ENCODE data around the gene EYS.
"Not testable (repeated sequence)": the region's sequence is repeated elsewhere in the genome, so short reads cannot be mapped to it uniquely, and the experiment has no call there.

Gene EYS

GRCh38 chr6:63844287-63844686, 1862.7 kb downstream of the EYS start:
- no peak overlapping the region for H3K4me3 ChIP-seq (ENCODE audit: low read length)
- no peak overlapping the region for H3K4me2 ChIP-seq (ENCODE audit: low read length)
- H3K9ac ChIP-seq (ENCODE audit: low read depth, low read length) = no peak overlapping the region
- H3K27me3 ChIP-seq (ENCODE audit: control insufficient read depth, insufficient read depth, low read length) = no peaks in the 10 kb centered on the region
- peaks cover 42% of the 10 kb centered on the region for H3K4me1 ChIP-seq (ENCODE audit: control insufficient read depth, insufficient read depth, low read length)
- no peaks in the 10 kb centered on the region for H3K36me3 ChIP-seq (ENCODE audit: insufficient read depth, low read length)
- no peaks in the 10 kb centered on the region for H3K9me3 ChIP-seq (replicated peaks; ENCODE audit: low read length)

- Histone ChIP-seq H3K27me3 (ENCODE audit: control insufficient read depth, insufficient read depth, low read length) (peaks cover 7% of the 10 kb centered on the region), H3K36me3 (ENCODE audit: insufficient read depth, low read length) (no peaks in the 10 kb centered on the region), H3K9ac (ENCODE audit: low read depth, low read length) (no peak overlapping the region), H3K4me3 (ENCODE audit: low read length) (no peak overlapping the region), H3K4me2 (ENCODE audit: low read length) (no peak overlapping the region), H3K9me3 (replicated peaks; ENCODE audit: low read length) (no peaks in the 10 kb centered on the region), H3K4me1 (ENCODE audit: control insufficient read depth, insufficient read depth, low read length) (peaks cover 7% of the 10 kb centered on the region)
These were observed 1867.5 kb downstream of the EYS start for GRCh38 chr6:63839485-63839884.

DNA sequence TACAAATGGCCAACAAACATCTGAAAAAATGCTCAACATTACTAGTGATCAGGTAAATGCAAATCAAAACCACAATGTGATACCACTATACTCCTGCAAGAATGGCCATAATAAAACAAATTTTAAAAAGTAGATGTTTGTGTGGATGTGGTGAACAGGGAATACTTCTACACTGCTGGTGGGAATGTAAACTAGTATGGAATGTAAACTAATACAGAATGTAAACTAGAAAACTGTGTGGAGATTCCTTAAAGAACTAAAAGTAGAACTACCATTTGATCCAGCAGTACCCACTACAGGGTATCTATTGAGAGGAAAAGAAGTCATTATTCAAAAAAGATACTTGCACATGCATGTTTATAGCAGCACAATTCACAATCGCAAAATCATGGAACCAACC, 1878.3 kb downstream of the EYS start:
- not testable (repeated sequence) for H3K9me3 ChIP-seq (replicated peaks; ENCODE audit: low read length); H3K4me3 ChIP-seq (ENCODE audit: low read length); H3K4me1 ChIP-seq (ENCODE audit: control insufficient read depth, insufficient read depth, low read length); H3K4me2 ChIP-seq (ENCODE audit: low read length); H3K36me3 ChIP-seq (ENCODE audit: insufficient read depth, low read length); H3K9ac ChIP-seq (ENCODE audit: low read depth, low read length); H3K27me3 ChIP-seq (ENCODE audit: control insufficient read depth, insufficient read depth, low read length)

DNA sequence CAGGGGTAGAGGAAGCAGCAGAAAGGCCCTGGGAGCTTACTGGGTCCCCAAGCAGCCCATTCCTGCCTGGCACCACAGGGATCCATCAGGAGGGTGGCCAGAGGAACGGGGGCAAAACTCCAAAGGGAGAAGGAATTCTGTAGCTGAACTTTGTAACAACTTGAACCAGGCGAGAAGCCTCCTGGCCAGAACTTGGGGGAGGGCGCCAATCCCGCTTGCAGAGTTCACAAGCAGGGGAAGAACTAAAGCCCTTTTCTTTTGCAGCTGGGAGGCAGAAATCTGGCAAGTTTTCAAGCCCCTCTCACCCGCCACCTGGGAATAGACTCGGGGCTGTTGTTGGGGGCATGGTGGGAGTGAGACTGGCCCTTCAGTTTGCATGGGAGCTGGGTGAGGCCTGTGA, 1882.3 kb downstream of the EYS start:
- no peaks in the 10 kb centered on the region for H3K4me1 ChIP-seq (ENCODE audit: control insufficient read depth, insufficient read depth, low read length)

GRCh38 chr6:63821442-63821841, 1885.6 kb downstream of the EYS start:
- no peaks in the 10 kb centered on the region for H3K36me3 ChIP-seq (ENCODE audit: insufficient read depth, low read length)
- no peak overlapping the region for H3K9ac ChIP-seq (ENCODE audit: low read depth, low read length)
- no peaks in the 10 kb centered on the region for H3K4me1 ChIP-seq (ENCODE audit: control insufficient read depth, insufficient read depth, low read length)
- no peaks in the 10 kb centered on the region for H3K27me3 ChIP-seq (ENCODE audit: control insufficient read depth, insufficient read depth, low read length)
- no peak overlapping the region for H3K4me2 ChIP-seq (ENCODE audit: low read length)
- H3K4me3 ChIP-seq (ENCODE audit: low read length) = no peak overlapping the region
- H3K9me3 ChIP-seq (replicated peaks; ENCODE audit: low read length) = no peaks in the 10 kb centered on the region

More for the DNA sequence above, 1882.3 kb downstream of the EYS start:
- Histone ChIP-seq H3K9ac (ENCODE audit: low read depth, low read length) (no peak overlapping the region), H3K9me3 (replicated peaks; ENCODE audit: low read length) (no peaks in the 10 kb centered on the region), H3K27me3 (ENCODE audit: control insufficient read depth, insufficient read depth, low read length) (no peaks in the 10 kb centered on the region), H3K4me2 (ENCODE audit: low read length) (no peak overlapping the region), H3K4me3 (ENCODE audit: low read length) (no peak overlapping the region), H3K36me3 (ENCODE audit: insufficient read depth, low read length) (no peaks in the 10 kb centered on the region)

GRCh38 chr6:63819831-63820230, 1887.2 kb downstream of the EYS start:
- Histone ChIP-seq H3K4me1 (ENCODE audit: control insufficient read depth, insufficient read depth, low read length) (no peaks in the 10 kb centered on the region), H3K9me3 (replicated peaks; ENCODE audit: low read length) (no peaks in the 10 kb centered on the region), H3K9ac (ENCODE audit: low read depth, low read length) (no peak overlapping the region), H3K36me3 (ENCODE audit: insufficient read depth, low read length) (no peaks in the 10 kb centered on the region), H3K27me3 (ENCODE audit: control insufficient read depth, insufficient read depth, low read length) (no peaks in the 10 kb centered on the region), H3K4me2 (ENCODE audit: low read length) (no peak overlapping the region), H3K4me3 (ENCODE audit: low read length) (no peak overlapping the region)

GRCh38 chr6:63817492-63818050, 1889.5 kb downstream of the EYS start:
- no peak overlapping the region for H3K9ac ChIP-seq (ENCODE audit: low read depth, low read length)
- no peak overlapping the region for H3K4me2 ChIP-seq (ENCODE audit: low read length)
- H3K27me3 ChIP-seq (ENCODE audit: control insufficient read depth, insufficient read depth, low read length) = no peaks in the 10 kb centered on the region
- H3K4me3 ChIP-seq (ENCODE audit: low read length) = no peak overlapping the region
- H3K9me3 ChIP-seq (replicated peaks; ENCODE audit: low read length) = no peaks in the 10 kb centered on the region
- no peaks in the 10 kb centered on the region for H3K4me1 ChIP-seq (ENCODE audit: control insufficient read depth, insufficient read depth, low read length)
- no peaks in the 10 kb centered on the region for H3K36me3 ChIP-seq (ENCODE audit: insufficient read depth, low read length)

GRCh38 chr6:63816982-63817436, 1890.0 kb downstream of the EYS start:
- no peaks in the 10 kb centered on the region for H3K36me3 ChIP-seq (ENCODE audit: insufficient read depth, low read length)
- no peak overlapping the region for H3K4me3 ChIP-seq (ENCODE audit: low read length)
- no peaks in the 10 kb centered on the region for H3K27me3 ChIP-seq (ENCODE audit: control insufficient read depth, insufficient read depth, low read length)
- H3K4me1 ChIP-seq (ENCODE audit: control insufficient read depth, insufficient read depth, low read length) = no peaks in the 10 kb centered on the region
- H3K9ac ChIP-seq (ENCODE audit: low read depth, low read length) = no peak overlapping the region
- H3K9me3 ChIP-seq (replicated peaks; ENCODE audit: low read length) = no peaks in the 10 kb centered on the region
- H3K4me2 ChIP-seq (ENCODE audit: low read length) = no peak overlapping the region

DNA sequence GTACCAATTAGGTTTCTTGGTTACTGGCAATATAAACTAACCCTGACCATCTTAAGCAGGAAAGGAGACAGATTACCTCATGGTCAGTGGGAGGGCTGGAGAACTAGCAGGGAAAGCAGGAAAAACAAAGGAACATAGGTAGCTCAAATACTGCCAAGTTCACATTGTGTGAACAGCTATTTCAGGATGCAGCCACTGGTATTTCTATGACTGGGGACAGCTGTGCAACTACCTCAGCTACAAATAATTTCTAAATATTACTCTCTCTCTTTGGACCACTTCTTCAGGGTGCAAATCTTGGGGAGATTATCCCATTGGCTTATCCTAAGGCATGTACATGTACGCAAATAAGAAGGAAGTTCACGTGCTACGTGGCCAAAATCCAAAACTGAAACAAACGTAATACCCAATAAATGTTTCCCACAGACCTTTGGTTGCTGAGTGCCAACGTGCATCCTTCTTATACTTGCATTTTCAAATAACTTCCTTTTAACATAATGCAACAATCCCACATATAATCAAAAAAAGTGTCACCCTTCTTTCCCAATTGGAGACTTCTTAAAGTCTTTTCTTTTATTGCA, 1890.5 kb downstream of the EYS start:
- Histone ChIP-seq H3K9ac (ENCODE audit: low read depth, low read length) (no peak overlapping the region), H3K4me1 (ENCODE audit: control insufficient read depth, insufficient read depth, low read length) (no peaks in the 10 kb centered on the region), H3K4me2 (ENCODE audit: low read length) (no peak overlapping the region), H3K4me3 (ENCODE audit: low read length) (no peak overlapping the region), H3K36me3 (ENCODE audit: insufficient read depth, low read length) (no peaks in the 10 kb centered on the region), H3K27me3 (ENCODE audit: control insufficient read depth, insufficient read depth, low read length) (no peaks in the 10 kb centered on the region), H3K9me3 (replicated peaks; ENCODE audit: low read length) (no peaks in the 10 kb centered on the region)

GRCh38 chr6:63814459-63814858, 1892.6 kb downstream of the EYS start:
- H3K4me1 ChIP-seq (ENCODE audit: control insufficient read depth, insufficient read depth, low read length) = no peaks in the 10 kb centered on the region
- H3K9ac ChIP-seq (ENCODE audit: low read depth, low read length) = no peak overlapping the region
- H3K27me3 ChIP-seq (ENCODE audit: control insufficient read depth, insufficient read depth, low read length) = no peaks in the 10 kb centered on the region
- H3K36me3 ChIP-seq (ENCODE audit: insufficient read depth, low read length) = no peaks in the 10 kb centered on the region
- H3K4me2 ChIP-seq (ENCODE audit: low read length) = no peak overlapping the region
- H3K4me3 ChIP-seq (ENCODE audit: low read length) = no peak overlapping the region
- H3K9me3 ChIP-seq (replicated peaks; ENCODE audit: low read length) = no peaks in the 10 kb centered on the region

DNA sequence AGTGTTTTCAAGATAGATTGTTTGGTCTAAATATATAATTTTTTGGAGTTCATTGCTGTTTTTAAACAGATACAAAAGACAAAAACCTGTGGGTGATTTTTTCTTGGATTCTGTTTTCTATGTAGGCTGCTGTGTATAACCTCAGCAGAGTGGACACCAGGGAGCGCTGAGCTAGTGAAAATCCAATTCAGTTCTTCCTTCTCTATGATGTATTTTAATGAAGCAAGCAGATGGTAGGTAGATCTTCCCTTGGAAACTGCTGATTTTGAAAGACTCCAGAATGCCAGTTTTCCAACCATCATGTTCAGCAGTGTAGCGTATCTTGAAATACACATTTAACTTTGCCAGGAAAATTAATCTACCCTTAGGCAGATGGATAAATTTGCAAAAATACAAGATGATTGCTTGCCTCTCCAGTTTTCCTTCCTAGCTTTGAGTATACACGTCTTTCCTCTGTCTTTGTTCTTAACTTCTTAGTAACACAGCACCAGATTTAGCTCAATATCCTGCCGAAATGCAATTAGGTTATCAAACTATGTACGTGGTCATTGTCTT, 1893.4 kb downstream of the EYS start:
- no peak overlapping the region for H3K4me2 ChIP-seq (ENCODE audit: low read length)
- H3K36me3 ChIP-seq (ENCODE audit: insufficient read depth, low read length) = no peaks in the 10 kb centered on the region
- no peak overlapping the region for H3K4me3 ChIP-seq (ENCODE audit: low read length)

DNA sequence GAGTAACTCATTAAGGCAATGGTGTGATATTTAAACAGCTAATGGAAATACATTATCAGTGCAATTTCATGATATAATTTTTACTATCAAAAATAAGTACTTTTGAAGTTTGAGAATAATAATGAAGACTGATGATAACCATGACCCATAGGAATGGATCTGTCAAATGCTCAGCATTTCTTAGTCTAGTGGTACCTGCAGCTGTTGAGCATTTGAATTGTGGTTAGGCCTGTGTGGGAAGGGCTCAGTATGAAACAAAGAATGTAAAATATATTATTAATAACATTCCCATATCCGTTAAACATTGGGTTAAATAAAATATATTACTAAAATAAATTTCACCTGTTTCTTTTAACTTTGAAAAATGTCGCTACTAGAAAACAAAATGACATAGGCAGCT, 1898.5 kb downstream of the EYS start:
- Histone ChIP-seq H3K27me3 (ENCODE audit: control insufficient read depth, insufficient read depth, low read length) (no peaks in the 10 kb centered on the region), H3K9me3 (replicated peaks; ENCODE audit: low read length) (no peaks in the 10 kb centered on the region), H3K4me3 (ENCODE audit: low read length) (no peak overlapping the region), H3K9ac (ENCODE audit: low read depth, low read length) (no peak overlapping the region), H3K4me2 (ENCODE audit: low read length) (peak overlapping the region; percentile 36), H3K4me1 (ENCODE audit: control insufficient read depth, insufficient read depth, low read length) (peaks cover 49% of the 10 kb centered on the region), H3K36me3 (ENCODE audit: insufficient read depth, low read length) (no peaks in the 10 kb centered on the region)

More for the DNA sequence above, 1893.4 kb downstream of the EYS start:
- H3K4me1 ChIP-seq (ENCODE audit: control insufficient read depth, insufficient read depth, low read length) = peaks cover under 1% of the 10 kb centered on the region
- no peaks in the 10 kb centered on the region for H3K9me3 ChIP-seq (replicated peaks; ENCODE audit: low read length)
- no peak overlapping the region for H3K9ac ChIP-seq (ENCODE audit: low read depth, low read length)
- H3K27me3 ChIP-seq (ENCODE audit: control insufficient read depth, insufficient read depth, low read length) = no peaks in the 10 kb centered on the region

Measured in skeletal muscle satellite cell (primary cell).